ENCODE results near the gene HSPD1.

HSPD1 gene

DNA sequence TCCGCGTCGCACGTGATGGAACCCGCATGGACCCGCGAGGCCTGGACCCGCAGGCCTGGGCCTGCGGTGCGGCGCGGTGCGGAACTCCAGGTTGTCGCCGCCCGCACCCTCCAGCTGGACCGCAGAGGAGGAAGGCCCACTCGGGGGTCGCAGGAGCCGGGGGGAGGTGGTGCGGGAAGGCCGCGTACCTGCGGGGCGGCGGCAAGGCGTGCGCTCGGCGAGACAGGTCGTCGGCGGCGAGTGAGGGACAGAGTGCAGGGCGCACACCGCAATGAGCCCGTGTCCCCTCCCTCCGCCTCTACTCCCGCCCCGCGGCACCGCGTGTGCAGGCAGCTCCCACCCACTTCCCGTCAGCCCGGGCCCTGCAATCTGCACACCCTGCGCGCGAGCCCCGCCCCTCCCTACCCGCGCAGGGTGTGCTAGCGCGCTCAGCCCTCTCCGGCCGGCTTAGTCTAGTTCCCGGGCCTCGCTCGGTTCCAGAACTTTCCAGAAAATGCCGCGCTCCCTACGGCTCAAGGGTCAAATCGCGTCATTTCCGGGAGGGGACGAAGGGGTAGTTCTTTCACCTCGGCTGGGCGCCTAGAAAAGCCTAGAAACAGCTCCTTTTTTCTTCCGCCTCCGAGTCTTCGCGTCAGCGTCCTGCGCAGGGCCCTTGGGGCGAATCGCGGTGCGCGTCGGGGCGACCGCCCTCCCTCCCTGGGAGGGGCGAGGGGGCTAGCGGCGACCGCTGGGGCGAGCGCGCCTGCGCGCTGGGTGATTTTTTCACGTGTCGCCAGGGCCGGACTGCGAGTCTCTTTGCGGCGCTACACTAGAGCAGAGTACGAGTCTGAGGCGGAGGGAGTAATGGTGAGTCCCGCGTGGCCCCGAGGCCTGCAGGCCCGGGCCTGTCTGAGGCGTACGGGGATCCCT, at the start of gene HSPD1, which contains the start of gene HSPE1:
HSPD1 (minus strand) TSS at position 247 of the 909 bp plus-strand sequence. CDS start 992 bp downstream, outside the sequence.
HSPE1 (plus strand) TSS at position 786 of the 909 bp plus-strand sequence; CDS start at position 844, 58 bp downstream.
- peak; percentile 95 to 99 (median 98) for DNase-seq (ENCODE audit: low read depth in 2 of 3, low spot score in 1 of 3)

DNA sequence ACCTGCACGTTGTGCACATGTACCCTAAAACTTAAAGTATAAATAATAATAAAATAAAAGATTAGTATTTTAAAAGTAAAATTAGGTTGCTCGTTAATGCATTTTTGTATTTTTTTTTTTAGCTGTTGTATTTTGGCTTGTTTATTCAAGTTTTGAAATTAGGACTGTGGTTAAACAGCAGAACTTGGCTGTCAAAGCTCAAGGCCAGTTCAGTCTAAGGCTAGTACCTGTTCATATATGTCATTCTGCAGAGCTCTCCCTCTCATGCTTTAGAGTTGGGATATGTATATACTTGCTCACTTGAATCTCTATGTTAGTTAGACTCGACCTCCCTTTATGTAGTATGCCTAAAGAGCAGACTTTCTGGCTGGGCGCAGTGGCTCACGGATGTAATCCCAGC, 48.9 kb upstream of the HSPD1 start:
- no peak for DNase-seq (ENCODE audit: low read depth in 2 of 3, low spot score in 1 of 3)

DNA sequence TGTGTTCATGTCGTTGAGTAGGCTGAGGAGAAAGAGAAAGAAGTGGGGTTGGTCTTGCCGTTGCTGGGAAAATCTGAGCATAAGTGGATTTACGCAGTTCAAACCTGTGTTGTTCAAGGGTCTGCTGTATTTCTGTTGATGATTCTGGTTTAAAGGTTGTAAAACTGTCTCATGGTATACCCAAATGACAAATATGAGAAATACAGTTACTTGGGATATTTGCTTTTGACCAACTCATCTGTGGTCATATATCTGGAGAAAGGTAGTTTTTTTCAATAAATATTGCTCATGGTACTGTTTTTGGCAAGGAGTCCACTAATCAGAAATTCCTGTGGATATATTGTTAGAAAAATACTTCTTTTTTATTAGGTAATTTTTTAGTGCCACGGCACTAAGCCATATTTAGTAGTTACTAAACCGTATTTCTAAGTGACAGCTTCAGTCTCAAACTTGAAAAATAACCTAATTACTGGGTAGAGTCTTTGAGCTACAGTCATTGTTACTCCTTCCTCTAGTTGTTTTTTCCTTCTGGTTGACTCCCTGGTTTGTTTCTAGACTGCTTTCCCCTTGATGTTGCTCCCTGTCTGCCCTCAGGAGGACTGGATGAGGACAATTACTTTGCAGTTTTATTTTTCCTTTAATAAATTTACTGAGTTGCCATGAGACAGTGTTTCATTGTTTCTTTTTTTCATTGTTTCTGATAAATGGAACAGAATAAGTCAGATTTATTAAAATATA, 47.7 kb upstream of the HSPD1 start:
- no peak for DNase-seq (ENCODE audit: low read depth in 2 of 3, low spot score in 1 of 3)

DNA sequence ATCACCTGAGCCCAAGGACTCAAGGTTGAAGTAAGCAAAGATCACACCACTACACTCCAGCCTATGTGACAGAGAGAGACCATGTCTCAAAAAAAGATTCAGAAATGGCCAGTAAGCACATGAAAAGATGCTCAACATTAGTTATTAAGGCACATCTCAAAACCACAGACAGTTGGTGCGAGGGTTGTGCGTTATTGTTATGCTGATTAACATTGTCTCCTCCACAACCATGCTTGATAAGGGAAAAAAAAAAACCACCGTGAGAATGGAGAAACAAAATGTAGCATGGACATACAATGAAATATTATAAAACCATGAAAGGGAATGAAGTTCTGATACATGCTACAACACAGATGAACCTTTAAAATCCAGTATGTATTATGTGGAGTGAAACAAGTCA, 43.6 kb upstream of the HSPD1 start:
- no peak for DNase-seq (ENCODE audit: low read depth in 2 of 3, low spot score in 1 of 3)

DNA sequence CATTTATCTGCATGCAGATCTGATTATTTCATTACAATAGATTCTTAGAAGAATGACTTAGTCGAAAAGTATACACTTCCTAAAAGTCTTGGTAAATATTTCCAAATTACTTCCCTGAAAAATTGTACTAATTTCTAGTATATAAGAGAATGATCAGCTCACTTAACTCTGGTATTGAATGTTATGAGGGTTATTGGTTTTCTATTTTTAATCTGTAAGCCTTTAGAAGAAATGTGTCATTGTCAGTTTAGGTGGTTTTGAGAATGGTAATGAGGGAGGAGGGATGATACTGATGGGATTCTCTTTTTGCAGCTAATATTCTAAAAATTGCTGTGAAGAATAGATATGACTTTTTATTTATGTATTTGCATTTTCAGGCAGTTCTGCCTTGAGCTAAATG, 40.1 kb upstream of the HSPD1 start:
- no peak for DNase-seq (ENCODE audit: low read depth in 2 of 3, low spot score in 1 of 3)

DNA sequence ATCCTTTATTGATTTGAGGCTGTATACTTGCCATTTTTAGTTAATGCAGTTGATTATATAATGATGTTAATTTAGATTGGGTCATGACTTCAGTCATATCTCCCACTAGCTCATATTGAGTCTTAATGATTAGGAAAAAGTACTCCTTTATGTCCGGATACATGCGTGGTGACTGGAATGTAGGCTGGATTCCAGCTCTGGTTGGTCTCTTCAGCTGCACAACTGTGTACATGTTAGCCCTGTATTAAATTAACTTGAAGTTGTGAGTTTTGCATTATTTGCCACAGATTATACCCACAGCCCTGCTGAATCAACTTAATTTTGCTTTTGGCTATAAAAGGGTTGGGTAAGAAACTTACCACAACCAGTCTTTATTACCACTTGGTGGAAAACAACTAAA, 38.8 kb upstream of the HSPD1 start:
- DNase-seq (ENCODE audit: low read depth in 2 of 3, low spot score in 1 of 3) = no peak

DNA sequence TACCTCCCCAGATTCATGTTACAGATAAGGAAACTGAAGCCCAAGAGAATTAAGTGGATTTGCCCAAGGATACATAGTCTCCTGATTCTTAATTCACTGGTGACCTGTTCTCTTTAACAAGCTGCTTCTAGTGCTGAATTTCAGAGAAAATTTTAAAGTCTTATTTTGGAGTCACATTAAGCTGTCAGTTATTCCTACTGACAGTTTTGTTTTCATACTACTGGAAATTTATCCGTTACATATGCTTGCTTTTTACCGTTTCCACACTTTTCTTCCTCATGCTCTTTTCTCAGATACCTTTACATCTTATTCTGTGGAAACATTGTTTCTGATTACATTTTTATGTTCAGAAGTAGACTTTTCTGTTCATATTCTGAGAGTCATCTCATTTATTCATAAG, 17.5 kb upstream of the HSPD1 start:
- no peak for DNase-seq (ENCODE audit: low read depth in 2 of 3, low spot score in 1 of 3)

DNA sequence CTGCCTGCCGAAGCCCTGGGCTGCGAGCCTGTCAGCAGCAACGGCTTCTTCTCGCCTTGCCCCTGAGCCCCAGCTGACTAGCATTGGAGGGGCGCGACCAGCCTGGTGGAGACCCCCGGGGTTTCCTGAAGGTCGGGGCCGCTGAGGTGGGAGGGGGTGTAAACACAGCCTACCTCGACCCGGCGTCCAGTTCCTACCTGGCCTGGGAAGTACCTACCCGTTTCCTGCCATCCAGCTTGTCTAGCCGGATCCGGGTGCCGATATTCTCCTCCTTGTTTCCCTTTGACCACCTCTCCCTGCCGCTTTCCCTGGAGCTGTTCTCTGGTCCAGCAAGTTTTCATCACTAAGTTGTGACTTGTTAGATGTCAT, 16.7 kb upstream of the HSPD1 start:
- DNase-seq (ENCODE audit: low read depth in 2 of 3, low spot score in 1 of 3) = no peak

DNA sequence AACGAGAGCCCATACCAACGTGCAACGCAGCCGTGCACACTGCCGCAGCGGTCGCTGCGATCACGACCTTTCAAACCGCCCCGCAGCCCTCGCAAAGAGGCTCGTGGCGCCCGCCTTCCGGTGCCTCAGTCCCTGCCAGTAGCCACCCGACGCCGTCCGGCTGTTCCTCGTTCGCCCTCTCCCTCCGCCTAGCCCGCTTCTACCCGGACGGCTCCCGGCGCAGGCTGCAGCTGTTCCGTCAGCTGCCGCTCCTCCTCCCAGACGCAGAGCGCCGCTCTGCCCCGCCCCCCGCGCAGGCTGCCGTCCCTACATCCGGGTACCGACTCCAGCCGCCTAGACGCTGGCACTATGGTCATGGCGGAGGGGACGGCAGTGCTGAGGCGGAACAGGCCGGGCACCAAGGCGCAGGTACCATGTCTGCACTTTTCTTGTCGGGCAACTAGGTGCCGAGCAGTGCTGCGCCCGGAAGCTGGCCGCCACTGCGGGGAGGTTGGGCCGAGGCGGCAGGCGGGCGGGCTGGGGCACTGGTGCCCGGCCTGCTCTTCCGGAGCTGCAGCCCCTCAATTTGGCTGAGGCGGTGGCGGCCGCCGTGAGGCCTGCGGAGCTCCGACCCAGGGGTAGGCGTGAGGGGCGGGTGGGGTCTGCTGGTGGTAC, 16.2 kb upstream of the HSPD1 start, which contains the start of gene MOB4:
MOB4 (plus strand) TSS at position 328 of the 654 bp plus-strand sequence; CDS start at position 349, 21 bp downstream.
- peak; percentile 90 to 94 (median 90) for DNase-seq (ENCODE audit: low read depth in 2 of 3, low spot score in 1 of 3)

DNA sequence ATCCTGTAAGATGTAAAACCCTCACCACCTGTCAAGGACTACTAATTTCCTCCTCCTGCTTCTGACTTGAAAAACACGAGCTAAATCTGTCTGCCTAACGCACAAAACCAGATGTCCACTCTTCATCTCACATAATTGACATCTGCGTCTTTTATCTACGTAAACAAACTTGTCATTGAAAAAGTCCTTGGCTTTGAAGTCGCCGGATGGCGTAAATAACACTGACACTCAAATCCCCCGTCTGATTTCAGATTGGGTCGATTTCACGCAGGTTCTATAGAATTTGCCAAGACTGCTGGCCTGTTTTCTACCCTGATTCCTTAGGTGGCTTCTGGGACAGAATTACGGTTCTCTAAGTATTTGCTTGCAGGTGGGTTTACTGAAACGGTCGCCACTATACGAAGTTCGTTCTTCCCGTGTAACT, 15.7 kb upstream of the HSPD1 start:
- no peak for DNase-seq (ENCODE audit: low read depth in 2 of 3, low spot score in 1 of 3)

DNA sequence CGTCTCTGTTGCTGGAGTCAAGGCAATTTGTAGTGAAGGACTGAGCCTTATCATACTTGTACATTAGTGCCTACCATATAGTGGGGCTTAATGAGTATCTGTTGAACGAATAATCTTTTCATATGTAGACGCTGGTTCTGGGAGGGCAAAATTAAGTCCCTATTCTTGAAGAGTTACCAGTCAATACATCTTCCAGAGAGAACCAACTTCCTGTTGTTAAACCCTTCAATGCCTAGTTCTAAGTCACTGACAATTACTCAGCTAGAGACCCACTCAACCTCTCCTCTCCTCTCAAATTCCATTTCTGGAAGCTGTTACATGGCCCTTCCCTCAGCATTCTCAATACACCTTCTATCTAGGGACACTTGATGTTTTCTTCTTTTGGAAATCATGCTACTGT, 15.1 kb upstream of the HSPD1 start:
- DNase-seq (ENCODE audit: low read depth in 2 of 3, low spot score in 1 of 3) = no peak

DNA sequence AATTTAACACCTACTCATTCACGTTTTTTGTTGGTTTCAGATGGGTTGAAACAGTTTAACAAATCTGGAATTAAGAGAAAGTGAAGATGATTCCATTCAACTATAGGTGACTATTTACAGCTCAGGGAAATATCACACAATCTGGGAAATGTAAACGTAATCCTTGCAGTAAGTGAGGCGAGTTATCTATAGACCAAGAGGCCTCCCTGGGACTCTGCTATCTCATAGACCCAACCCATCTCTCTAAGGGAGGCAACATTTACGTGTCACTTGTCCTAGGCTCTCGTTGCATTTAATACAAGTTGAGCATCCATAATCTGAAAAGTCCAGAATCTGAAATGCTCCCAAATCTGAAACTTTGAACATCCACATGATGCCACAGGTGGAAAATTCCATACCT, 14.3 kb upstream of the HSPD1 start:
- no peak for DNase-seq (ENCODE audit: low read depth in 2 of 3, low spot score in 1 of 3)

DNA sequence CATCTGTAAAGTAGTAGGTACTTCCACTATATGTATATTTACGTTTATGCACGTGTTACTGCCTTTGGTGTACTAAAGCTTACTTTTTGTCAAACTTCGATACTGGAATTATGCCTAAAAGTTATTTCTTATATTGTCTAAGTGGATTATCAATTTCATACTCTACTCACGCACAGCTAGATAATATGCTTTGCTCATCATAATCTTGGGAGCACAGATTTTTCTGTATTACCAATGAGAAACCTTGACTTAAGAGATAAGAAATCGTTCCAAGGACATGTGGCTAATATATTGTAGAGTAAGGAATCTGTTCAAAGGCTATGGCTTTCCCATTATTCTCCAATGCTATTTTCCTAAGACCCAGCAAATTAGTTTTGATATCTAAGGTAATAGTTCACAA, 7.0 kb upstream of the HSPD1 start:
- DNase-seq (ENCODE audit: low read depth in 2 of 3, low spot score in 1 of 3) = no peak

DNA sequence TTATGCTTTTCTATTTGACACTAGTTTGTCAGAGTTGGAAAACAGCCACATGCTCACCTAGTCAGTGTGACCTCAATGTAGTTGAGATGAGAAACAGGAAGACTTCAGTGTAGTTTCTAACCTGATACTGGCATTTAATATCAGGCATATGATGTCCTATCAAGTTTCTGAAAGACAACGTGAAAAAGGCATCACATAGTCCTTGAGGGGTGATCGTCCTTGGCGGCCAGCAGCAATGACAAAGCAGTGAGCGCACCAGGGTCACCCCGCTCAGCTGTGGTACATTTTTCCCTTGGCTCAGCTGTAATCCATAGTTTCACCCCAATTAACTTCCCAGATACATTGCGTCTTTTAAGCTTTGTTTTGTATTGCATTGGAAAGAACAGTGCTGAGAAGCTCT, 4.9 kb upstream of the HSPD1 start:
- DNase-seq (ENCODE audit: low read depth in 2 of 3, low spot score in 1 of 3) = no peak

DNA sequence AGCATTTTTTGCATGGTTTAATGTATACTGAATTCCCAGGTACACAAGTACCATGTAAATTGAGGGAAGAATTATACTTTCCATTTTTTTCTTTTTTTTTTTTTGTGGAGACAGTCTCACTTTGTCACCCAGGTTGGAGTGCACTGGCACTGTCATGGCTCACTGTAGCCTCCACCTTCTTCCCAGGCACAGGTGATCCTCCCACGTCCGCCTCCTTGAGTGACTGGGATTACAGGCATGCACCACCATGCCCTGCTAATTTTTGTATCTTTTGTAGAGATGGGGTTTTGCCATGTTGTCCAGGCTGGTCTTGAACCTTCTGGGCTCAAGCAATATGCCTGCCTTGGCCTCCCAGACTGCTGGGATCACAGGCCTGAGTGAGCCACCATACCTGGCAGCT, 4.4 kb upstream of the HSPD1 start:
- DNase-seq (ENCODE audit: low read depth in 2 of 3, low spot score in 1 of 3) = no peak

DNA sequence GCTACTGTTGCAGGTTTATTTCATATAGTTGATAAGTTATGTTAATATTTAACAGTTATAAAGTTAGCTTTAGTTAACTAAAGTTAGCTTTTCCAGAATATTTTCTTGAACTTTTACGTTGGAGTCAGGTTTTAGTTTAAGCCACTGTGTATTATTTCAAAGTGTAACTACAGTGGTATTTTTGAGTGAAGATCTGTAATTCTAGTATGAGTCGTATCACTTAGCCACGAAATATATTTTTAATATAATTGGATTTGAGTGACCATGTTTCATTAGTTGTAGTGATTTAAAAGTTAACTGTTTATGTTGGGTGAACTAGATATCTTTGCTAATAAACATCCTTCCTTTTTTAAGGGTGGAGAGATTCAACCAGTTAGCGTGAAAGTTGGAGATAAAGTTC, 3.0 kb upstream of the HSPD1 start:
- DNase-seq (ENCODE audit: low read depth in 2 of 3, low spot score in 1 of 3) = no peak

DNA sequence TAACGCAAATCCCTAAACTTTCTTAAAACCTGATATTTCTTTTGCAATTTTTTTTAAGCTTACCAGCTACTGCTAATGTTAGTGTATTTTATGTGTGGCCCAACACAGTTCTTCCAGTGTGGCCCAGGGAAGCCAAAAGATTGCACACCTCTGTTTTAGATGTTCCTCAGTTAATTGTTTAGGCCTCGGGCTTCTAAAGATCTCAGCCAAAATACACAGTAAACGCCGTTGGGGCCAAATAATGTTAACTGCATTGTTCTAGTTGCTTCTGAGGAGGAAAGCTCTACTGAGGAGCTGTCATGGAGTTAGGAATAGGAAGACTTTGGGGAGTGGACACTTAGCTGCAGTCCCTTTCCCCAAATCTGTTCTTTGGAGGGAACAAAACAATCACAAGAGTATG, 2.6 kb upstream of the HSPD1 start:
- DNase-seq (ENCODE audit: low read depth in 2 of 3, low spot score in 1 of 3) = no peak

DNA sequence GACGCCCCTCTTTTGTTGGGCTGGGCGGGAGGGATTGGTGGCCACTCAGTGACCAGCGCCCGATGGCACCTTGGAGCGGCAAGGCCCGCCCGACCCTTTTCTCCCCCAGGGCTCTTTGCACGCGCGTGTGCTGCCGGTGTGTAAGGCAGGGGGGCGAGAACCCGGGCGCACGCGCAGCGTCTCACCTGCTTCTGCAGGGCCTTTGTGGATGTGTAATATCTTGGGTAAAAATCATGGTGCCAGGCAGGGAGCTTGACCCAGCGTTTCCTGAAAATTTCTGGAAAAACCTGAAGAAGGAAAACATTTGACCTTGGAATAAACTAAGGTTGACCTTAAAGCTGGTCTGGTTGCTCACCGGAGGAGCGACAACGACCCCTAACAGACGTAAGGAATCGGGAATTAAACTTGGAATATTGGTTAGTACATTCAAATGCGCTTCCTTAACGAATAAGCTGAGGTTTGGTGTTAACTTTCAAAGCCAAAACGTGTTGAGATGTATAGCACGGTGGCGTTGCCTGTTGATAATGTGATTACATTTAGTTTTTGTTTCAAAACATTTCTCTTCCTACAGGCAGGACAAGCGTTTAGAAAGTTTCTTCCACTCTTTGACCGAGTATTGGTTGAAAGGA, 977 bp upstream of the HSPD1 start:
- no peak for DNase-seq (ENCODE audit: low read depth in 2 of 3, low spot score in 1 of 3)

DNA sequence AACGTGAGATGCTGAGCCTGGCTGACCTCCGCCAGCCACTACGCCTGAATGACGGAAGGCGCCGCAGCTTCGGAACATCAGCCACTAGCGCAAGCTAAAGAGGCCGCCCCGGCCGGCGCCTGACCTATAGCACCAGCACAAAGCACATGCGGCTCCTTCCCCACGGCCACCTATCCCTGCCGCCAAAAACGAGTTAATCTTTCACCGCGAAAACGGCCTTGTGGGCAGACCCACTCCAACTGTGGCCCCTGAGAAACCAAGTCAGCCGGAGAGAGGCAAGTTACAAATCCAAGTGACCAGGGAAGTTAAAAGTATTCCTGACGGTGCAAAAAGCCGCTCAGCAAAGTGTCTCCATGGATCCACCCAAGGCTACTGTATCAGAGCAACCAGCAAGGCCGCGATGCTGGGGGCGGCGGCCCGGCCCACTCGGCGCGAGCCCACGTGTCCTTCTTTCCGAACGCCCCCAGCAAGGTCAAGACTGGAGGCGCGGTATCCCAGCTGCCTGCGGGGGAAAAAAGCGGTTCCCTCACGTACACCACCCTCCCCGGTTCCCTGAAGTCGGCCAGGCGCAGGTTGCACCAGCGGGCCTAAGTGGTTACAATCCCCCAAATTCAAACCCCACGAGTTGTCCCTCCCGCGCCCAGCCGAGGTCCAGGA, 575 bp downstream of the HSPD1 start:
- peak in 2 of 3 donors; percentile 28 to 35 for DNase-seq (ENCODE audit: low read depth in 2 of 3, low spot score in 1 of 3)

DNA sequence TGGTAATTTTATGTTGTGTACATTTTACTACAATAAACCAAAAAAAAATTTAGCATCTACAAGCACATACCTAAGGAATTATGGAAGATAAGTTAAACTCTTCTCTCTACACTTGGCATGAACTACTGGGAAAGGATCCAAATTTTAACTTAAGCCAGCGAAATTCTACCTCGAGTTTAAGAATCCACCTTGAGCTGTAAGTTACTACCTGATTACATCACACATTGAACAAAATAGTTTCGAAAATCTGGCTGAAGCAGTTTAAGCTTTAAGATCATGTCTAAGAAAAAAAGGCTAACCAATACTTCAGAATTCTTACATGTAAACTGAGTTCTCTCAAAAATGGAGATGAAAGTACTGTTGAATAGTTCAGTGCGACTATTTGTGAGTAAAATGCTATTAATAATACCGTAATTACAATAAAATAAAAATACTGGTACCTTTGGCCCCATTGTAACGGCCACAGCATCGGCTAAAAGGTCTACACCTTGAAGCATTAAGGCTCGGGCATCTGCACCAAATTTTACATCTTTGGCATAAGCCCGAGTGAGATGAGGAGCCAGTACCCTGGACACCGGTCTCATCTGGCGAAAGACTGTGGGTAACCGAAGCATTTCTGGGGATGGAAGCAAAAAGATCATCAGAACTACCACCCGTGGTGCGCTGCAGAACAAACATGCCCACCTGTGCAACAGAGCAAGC, 1.3 kb downstream of the HSPD1 start:
- DNase-seq (ENCODE audit: low read depth in 2 of 3, low spot score in 1 of 3) = no peak
